Adipocyte (in vitro differentiated cells): Measurements from ENCODE around the gene UACA.
"Not testable (repeated sequence)": the region's sequence is repeated elsewhere in the genome, so short reads cannot be mapped to it uniquely, and the experiment has no call there.

ENCODE experiments used
- DNase-seq: peaks from one replicate; pipeline ENCODE4 v3.0.0-alpha.2; 2015; ENCODE audit warnings: low read depth
- H3K27me3 ChIP-seq: replicated peaks from 2 replicates; pipeline ENCODE4 v1.7.0; 2013; ENCODE audit warnings: mild to moderate bottlenecking, low read length, moderate library complexity; ENCODE audit not compliant: control insufficient read depth, insufficient read depth
- H3K36me3 ChIP-seq: 2 replicates; pipeline ENCODE4 v1.7.0; 2013; ENCODE audit warnings: low read length, mild to moderate bottlenecking, moderate library complexity; ENCODE audit not compliant: control insufficient read depth, insufficient read depth, severe bottlenecking
- H3K4me1 ChIP-seq: 2 replicates; pipeline ENCODE4 v1.7.0; 2013; ENCODE audit warnings: mild to moderate bottlenecking, low read length, moderate library complexity; ENCODE audit not compliant: control insufficient read depth, insufficient read depth
- H3K4me3 ChIP-seq: 2 replicates; pipeline ENCODE4 v1.7.0; 2013; ENCODE audit warnings: mild to moderate bottlenecking, low read length, moderate library complexity
- H3K9ac ChIP-seq: 2 replicates; pipeline ENCODE4 v1.7.0; 2013; ENCODE audit warnings: mild to moderate bottlenecking, low read length, moderate library complexity
- H3K9me3 ChIP-seq: 2 replicates; pipeline ENCODE4 v1.7.0; 2013; ENCODE audit warnings: mild to moderate bottlenecking, low read length, moderate library complexity; ENCODE audit not compliant: control insufficient read depth

Gene UACA

DNA sequence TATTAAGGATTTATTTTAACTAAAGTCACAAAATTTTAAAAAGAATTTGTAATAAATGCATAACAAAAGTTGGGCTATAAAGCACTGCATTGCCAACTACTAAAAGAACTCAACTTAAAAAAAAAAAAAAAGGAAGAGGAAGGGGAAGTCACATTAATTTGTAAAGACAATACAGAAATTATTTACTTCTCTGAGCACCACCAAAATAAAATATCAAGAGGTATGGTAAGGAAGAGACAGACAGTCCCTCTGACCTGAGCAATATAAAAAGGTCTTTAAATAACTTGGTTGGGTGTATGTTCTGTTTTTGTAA lies 83.5 kb downstream of the UACA start:
- no peaks in the 10 kb centered on the region for H3K9me3 ChIP-seq
- H3K9ac ChIP-seq = no peak overlapping the region
- H3K27me3 ChIP-seq = no peaks in the 10 kb centered on the region
- no peak overlapping the region for H3K4me3 ChIP-seq
- DNase-seq = no peak
- no peaks in the 10 kb centered on the region for H3K4me1 ChIP-seq
- peaks cover 71% of the 10 kb centered on the region for H3K36me3 ChIP-seq

DNA sequence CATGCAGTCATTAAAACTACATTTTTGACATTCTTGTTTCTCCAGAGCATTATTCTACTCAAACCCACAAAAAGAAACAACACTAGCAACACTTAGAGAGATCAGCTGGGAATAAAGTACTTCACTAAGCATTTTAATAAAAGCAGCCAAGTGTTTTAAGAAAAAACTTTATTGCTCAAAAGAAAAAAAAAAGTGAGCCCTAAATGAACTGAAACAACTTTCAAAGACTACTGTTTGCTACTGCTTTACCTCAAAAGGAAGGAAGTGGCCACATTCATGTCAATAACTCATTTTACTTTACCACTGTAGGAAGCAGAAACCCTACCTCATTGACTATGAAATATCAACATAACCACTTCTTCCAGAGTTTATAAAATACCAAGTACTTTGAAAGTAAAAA lies 91.3 kb downstream of the UACA start:
- peaks cover 75% of the 10 kb centered on the region for H3K36me3 ChIP-seq
- DNase-seq = peak; percentile 21
- H3K27me3 ChIP-seq = no peaks in the 10 kb centered on the region
- H3K9me3 ChIP-seq = no peaks in the 10 kb centered on the region
- H3K9ac ChIP-seq = no peak overlapping the region
- H3K4me1 ChIP-seq = peaks cover 12% of the 10 kb centered on the region
- no peak overlapping the region for H3K4me3 ChIP-seq

DNA sequence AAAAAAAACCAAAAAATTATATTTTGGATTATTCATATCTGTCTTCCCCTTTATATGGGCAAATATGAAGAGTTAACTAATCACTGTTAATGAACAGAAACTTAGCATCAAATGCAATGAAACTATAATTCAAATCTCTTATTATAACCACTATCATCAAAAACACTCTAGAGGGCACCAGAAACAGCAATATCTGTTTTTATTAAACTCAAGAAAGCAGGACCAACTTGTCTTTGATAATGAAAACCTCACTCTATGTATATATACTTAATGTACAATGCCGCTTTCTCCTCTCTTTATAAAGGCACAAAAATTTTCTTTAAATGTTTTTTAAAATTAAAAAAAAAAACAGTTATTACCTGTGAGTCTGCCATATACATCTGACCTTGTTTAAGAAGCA lies 92.7 kb downstream of the UACA start:
- peaks cover 71% of the 10 kb centered on the region for H3K36me3 ChIP-seq
- H3K4me1 ChIP-seq = peaks cover 21% of the 10 kb centered on the region
- peak; percentile 24 for DNase-seq

GRCh38 chr15:70669966-70670658 lies 93.2 kb downstream of the UACA start:
- Histone ChIP-seq H3K4me1 (peaks cover 21% of the 10 kb centered on the region), H3K9me3 (no peaks in the 10 kb centered on the region), H3K36me3 (peaks cover 68% of the 10 kb centered on the region), H3K27me3 (no peaks in the 10 kb centered on the region), H3K9ac (no peak overlapping the region), H3K4me3 (no peak overlapping the region)
- DNase-seq = no peak

More for the DNA sequence above, 92.7 kb downstream of the UACA start:
- no peak overlapping the region for H3K4me3 ChIP-seq
- no peak overlapping the region for H3K9ac ChIP-seq
- H3K9me3 ChIP-seq = no peaks in the 10 kb centered on the region
- no peaks in the 10 kb centered on the region for H3K27me3 ChIP-seq

- Histone ChIP-seq H3K4me3 (no peak overlapping the region), H3K27me3 (no peaks in the 10 kb centered on the region), H3K9ac (no peak overlapping the region), H3K36me3 (peaks cover 65% of the 10 kb centered on the region), H3K4me1 (peaks cover 21% of the 10 kb centered on the region), H3K9me3 (no peaks in the 10 kb centered on the region)
- no peak for DNase-seq
Observed at GRCh38 chr15:70669006-70669602, 94.3 kb downstream of the UACA start.

- Histone ChIP-seq H3K36me3 (peaks cover 50% of the 10 kb centered on the region), H3K27me3 (no peaks in the 10 kb centered on the region), H3K4me3 (no peak overlapping the region), H3K9me3 (no peaks in the 10 kb centered on the region), H3K9ac (no peak overlapping the region), H3K4me1 (peaks cover 21% of the 10 kb centered on the region)
- DNase-seq = no peak
Observed at GRCh38 chr15:70665599-70665998, 97.8 kb downstream of the UACA start.

GRCh38 chr15:70664494-70664893 lies 98.9 kb downstream of the UACA start:
- H3K36me3 ChIP-seq = peaks cover 52% of the 10 kb centered on the region
- DNase-seq = no peak

GRCh38 chr15:70663069-70663468 lies 100.3 kb downstream of the UACA start:
- DNase-seq = not testable (repeated sequence)

More at GRCh38 chr15:70664494-70664893, 98.9 kb downstream of the UACA start:
- Histone ChIP-seq H3K4me3 (no peak overlapping the region), H3K9me3 (no peaks in the 10 kb centered on the region), H3K9ac (no peak overlapping the region), H3K4me1 (peaks cover 21% of the 10 kb centered on the region), H3K27me3 (no peaks in the 10 kb centered on the region)

DNA sequence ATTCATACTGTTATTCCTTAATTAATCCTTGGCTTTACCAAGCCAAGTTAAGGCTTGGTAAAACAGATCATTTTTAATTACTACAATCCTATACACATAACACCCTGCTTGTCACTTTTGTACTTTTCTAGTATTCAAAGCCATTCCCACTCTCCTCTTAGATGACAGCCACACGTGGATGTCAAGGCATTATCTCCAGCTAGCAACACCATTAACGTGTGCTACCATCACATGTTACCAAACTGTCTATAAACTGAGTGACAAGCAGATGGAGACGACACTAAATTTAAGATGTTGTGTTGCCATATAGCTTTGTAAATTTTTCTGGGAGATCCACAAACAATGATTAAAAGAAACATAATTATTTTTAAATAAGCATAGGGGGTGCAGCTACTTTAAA lies 103.7 kb downstream of the UACA start:
- Histone ChIP-seq H3K4me3 (no peak overlapping the region), H3K27me3 (no peaks in the 10 kb centered on the region), H3K4me1 (no peaks in the 10 kb centered on the region), H3K9me3 (no peaks in the 10 kb centered on the region), H3K36me3 (peaks cover 59% of the 10 kb centered on the region), H3K9ac (no peak overlapping the region)
- no peak for DNase-seq

More at GRCh38 chr15:70663069-70663468, 100.3 kb downstream of the UACA start:
- not testable (repeated sequence) for H3K9ac ChIP-seq, H3K4me3 ChIP-seq, H3K27me3 ChIP-seq, H3K9me3 ChIP-seq
- H3K4me1 ChIP-seq = peaks cover 19% of the 10 kb centered on the region
- peaks cover 48% of the 10 kb centered on the region for H3K36me3 ChIP-seq

- DNase-seq = no peak
- H3K27me3 ChIP-seq = no peaks in the 10 kb centered on the region
- H3K4me3 ChIP-seq = no peak overlapping the region
- H3K9ac ChIP-seq = no peak overlapping the region
- H3K4me1 ChIP-seq = no peaks in the 10 kb centered on the region
- peaks cover 61% of the 10 kb centered on the region for H3K36me3 ChIP-seq
- H3K9me3 ChIP-seq = no peaks in the 10 kb centered on the region
Observed at GRCh38 chr15:70658641-70659040, 104.7 kb downstream of the UACA start.

GRCh38 chr15:70653426-70653825 lies 109.9 kb downstream of the UACA start:
- no peaks in the 10 kb centered on the region for H3K9me3 ChIP-seq
- H3K36me3 ChIP-seq = peaks cover 52% of the 10 kb centered on the region
- H3K9ac ChIP-seq = no peak overlapping the region
- no peaks in the 10 kb centered on the region for H3K27me3 ChIP-seq
- no peak for DNase-seq
- H3K4me1 ChIP-seq = no peaks in the 10 kb centered on the region
- H3K4me3 ChIP-seq = no peak overlapping the region

DNA sequence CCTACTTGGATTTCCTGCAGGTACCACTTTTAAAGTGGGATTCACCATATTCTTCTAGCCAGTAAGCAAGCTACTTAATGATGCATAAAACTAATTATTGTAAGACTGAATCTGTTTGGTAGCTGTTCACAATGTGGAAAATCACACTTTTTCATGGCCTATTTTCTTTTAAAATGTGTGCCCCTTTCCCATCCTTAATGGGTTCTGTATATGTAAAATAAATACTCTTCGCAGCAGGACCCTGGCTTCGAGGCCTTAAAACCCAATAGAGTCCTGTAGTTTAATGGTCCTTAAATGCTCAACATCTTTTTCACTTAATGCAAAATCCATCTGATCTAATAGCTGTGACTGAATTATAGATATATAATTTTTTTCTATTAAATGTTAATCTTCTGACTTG lies 111.0 kb downstream of the UACA start:
- Histone ChIP-seq H3K9ac (no peak overlapping the region), H3K36me3 (peaks cover 41% of the 10 kb centered on the region), H3K9me3 (no peaks in the 10 kb centered on the region), H3K4me3 (no peak overlapping the region), H3K27me3 (no peaks in the 10 kb centered on the region), H3K4me1 (peaks cover 4% of the 10 kb centered on the region)
- no peak for DNase-seq
